Measurements from ENCODE around the gene SCYGR8. TPM values are rescaled to one million over a fixed set of nuclear protein-coding genes. Genes with fewer than 3 reads are reported as not detected.

SCYGR8 gene
- total RNA-seq, 1 experiment from 2014 or later: not detected

DNA sequence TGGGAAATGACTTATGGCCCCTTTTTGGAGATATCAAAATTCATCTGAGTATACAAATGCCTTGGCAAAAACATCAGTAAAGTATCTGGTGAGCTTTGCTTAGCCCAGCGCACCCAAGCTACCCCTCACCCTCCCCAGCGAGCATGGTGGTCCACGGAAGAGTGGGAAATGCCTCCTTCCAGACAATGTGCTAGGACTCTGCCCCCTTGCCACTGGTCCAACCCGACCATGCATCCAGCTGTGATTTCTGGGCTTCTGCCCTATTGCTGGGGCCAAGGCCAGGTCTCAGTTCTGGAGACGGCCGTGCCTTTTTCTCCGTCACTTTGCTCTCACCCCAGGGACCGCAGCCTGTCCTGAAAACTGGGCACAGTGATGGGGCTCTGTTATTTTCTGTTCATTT is 36.1 kb downstream of the SCYGR8 start (continued):
- TF ChIP-seq, protein P1, sequence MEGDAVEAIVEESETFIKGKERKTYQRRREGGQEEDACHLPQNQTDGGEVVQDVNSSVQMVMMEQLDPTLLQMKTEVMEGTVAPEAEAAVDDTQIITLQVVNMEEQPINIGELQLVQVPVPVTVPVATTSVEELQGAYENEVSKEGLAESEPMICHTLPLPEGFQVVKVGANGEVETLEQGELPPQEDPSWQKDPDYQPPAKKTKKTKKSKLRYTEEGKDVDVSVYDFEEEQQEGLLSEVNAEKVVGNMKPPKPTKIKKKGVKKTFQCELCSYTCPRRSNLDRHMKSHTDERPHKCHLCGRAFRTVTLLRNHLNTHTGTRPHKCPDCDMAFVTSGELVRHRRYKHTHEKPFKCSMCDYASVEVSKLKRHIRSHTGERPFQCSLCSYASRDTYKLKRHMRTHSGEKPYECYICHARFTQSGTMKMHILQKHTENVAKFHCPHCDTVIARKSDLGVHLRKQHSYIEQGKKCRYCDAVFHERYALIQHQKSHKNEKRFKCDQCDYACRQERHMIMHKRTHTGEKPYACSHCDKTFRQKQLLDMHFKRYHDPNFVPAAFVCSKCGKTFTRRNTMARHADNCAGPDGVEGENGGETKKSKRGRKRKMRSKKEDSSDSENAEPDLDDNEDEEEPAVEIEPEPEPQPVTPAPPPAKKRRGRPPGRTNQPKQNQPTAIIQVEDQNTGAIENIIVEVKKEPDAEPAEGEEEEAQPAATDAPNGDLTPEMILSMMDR (IDR thresholded peaks at IDR 0.05 in 2 of 3, conservative IDR thresholded peaks at IDR 0.05 in 1 of 3; ENCODE audit: borderline replicate concordance in 1 of 3, insufficient read depth in 1 of 3, low read depth in 2 of 3, low read length in 2 of 3): no peak
- TF ChIP-seq, protein P2, sequence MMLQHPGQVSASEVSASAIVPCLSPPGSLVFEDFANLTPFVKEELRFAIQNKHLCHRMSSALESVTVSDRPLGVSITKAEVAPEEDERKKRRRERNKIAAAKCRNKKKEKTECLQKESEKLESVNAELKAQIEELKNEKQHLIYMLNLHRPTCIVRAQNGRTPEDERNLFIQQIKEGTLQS (IDR thresholded peaks at IDR 0.05): no peak
- TF ChIP-seq, protein P3, sequence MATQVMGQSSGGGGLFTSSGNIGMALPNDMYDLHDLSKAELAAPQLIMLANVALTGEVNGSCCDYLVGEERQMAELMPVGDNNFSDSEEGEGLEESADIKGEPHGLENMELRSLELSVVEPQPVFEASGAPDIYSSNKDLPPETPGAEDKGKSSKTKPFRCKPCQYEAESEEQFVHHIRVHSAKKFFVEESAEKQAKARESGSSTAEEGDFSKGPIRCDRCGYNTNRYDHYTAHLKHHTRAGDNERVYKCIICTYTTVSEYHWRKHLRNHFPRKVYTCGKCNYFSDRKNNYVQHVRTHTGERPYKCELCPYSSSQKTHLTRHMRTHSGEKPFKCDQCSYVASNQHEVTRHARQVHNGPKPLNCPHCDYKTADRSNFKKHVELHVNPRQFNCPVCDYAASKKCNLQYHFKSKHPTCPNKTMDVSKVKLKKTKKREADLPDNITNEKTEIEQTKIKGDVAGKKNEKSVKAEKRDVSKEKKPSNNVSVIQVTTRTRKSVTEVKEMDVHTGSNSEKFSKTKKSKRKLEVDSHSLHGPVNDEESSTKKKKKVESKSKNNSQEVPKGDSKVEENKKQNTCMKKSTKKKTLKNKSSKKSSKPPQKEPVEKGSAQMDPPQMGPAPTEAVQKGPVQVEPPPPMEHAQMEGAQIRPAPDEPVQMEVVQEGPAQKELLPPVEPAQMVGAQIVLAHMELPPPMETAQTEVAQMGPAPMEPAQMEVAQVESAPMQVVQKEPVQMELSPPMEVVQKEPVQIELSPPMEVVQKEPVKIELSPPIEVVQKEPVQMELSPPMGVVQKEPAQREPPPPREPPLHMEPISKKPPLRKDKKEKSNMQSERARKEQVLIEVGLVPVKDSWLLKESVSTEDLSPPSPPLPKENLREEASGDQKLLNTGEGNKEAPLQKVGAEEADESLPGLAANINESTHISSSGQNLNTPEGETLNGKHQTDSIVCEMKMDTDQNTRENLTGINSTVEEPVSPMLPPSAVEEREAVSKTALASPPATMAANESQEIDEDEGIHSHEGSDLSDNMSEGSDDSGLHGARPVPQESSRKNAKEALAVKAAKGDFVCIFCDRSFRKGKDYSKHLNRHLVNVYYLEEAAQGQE (IDR thresholded peaks at IDR 0.05; ENCODE audit: low read depth): no peak
- TF ChIP-seq SRF (IDR thresholded peaks at IDR 0.05; ENCODE audit: low read depth): no peak
- TF ChIP-seq ZNF274 (IDR thresholded peaks at IDR 0.05; ENCODE audit: low read depth, low read length): no peak

GRCh38 chr2:227782804-227783203 is 37.1 kb downstream of the SCYGR8 start:
- Histone ChIP-seq H3K9me2 (ENCODE audit: insufficient read depth) (no peaks in the 10 kb centered on the region), H3K4me3 (replicated peaks in 1 of 2; ENCODE audit: low read depth in 1 of 2, low read length in 2 of 2) (no peak overlapping the region), H3K4me1 (ENCODE audit: control insufficient read depth in 1 of 2, insufficient read depth in 2 of 2, low read length in 2 of 2) (no peaks in the 10 kb centered on the region), H3K9me3 (ENCODE audit: control insufficient read depth in 1 of 2, insufficient read depth in 1 of 2, low read depth in 1 of 2, low read length in 2 of 2) (no peaks in the 10 kb centered on the region), H3K79me2 (ENCODE audit: insufficient read depth, low read length) (no peaks in the 10 kb centered on the region), H2AFZ (ENCODE audit: low read depth, low read length, poor library complexity, severe bottlenecking) (no peak overlapping the region), H3K9ac (ENCODE audit: low read length) (no peak overlapping the region), H3K27ac (ENCODE audit: low read depth, low read length) (no peak overlapping the region), H4K20me1 (ENCODE audit: insufficient read depth) (no peaks in the 10 kb centered on the region), H3K27me3 (ENCODE audit: insufficient read depth, low read length) (no peaks in the 10 kb centered on the region), H3K36me3 (ENCODE audit: control insufficient read depth in 1 of 2, insufficient read depth in 2 of 2, low read length in 2 of 2) (no peaks in the 10 kb centered on the region), H3K4me2 (ENCODE audit: low read length) (no peak overlapping the region)
- no TSS peak for BruUV-seq (replicated peaks)
- RAD21 ChIA-PET (ENCODE audit: low non-redundant PET in 1 of 2, low total read pairs in 2 of 2, uncharacterized antibody in 2 of 2, unreplicated experiment in 2 of 2): no interaction called here
- POLR2A ChIA-PET: no interaction called here
- DNase-seq (ENCODE audit: low read depth, low spot score): no peak
- CTCF ChIA-PET: interaction anchor here (1.8 kb wide), 1 partner anchor 9 kb away, joined by 7 read pairs; no protein-coding TSS in a partner anchor
- ATAC-seq: no peak
- intact Hi-C loops (cut with micrococcal nuclease): no loop called here
- no peak for TF ChIP-seq CEBPB (IDR thresholded peaks at IDR 0.05; ENCODE audit: low read depth)
- no peak for TF ChIP-seq SRF (IDR thresholded peaks at IDR 0.05; ENCODE audit: low read depth)
- no peak for TF ChIP-seq ZNF274 (IDR thresholded peaks at IDR 0.05; ENCODE audit: low read depth, low read length)
- no peak for TF ChIP-seq MAX (IDR thresholded peaks at IDR 0.05)
- no peak for TF ChIP-seq ZFX (IDR thresholded peaks at IDR 0.05)
- no peak for TF ChIP-seq SIN3A (IDR thresholded peaks at IDR 0.05; ENCODE audit: low read depth)
- no peak for TF ChIP-seq CBX3 (IDR thresholded peaks at IDR 0.05; ENCODE audit: low read depth)
- no peak for TF ChIP-seq ELF1 (IDR thresholded peaks at IDR 0.05; ENCODE audit: borderline replicate concordance, low read depth)
- no peak for TF ChIP-seq YY1 (IDR thresholded peaks at IDR 0.05; ENCODE audit: extremely low read depth, insufficient replicate concordance, low read depth, low read length)
- TF ChIP-seq JUND (IDR thresholded peaks at IDR 0.05): no peak
- no peak for TF ChIP-seq POLR2A (IDR thresholded peaks at IDR 0.05; ENCODE audit: borderline replicate concordance, extremely low read depth, insufficient read depth, insufficient read length)
- TF ChIP-seq EGR1 (IDR thresholded peaks at IDR 0.05; ENCODE audit: low read depth): no peak
- TF ChIP-seq, protein P1 (IDR thresholded peaks at IDR 0.05 in 2 of 3, conservative IDR thresholded peaks at IDR 0.05 in 1 of 3; ENCODE audit: borderline replicate concordance in 1 of 3, insufficient read depth in 1 of 3, low read depth in 2 of 3, low read length in 2 of 3): no peak

Data from HCT116 (cell line).